Tibial nerve (tissue), 4 donors: ENCODE measurements around the gene ETNK2. TPM values are rescaled to one million over a fixed set of nuclear protein-coding genes. Genes with fewer than 3 reads are reported as not detected.

Source experiments
- DNase-seq, 2 donors: peaks; one replicate each; pipeline ENCODE4 v3.0.0-alpha.2; 2019; ENCODE audit warnings: low spot score in 2 of 2
- H3K27ac ChIP-seq, 4 donors: fragments of 200-600 bp; sonication (generic) in 3 of 4; one replicate each; pipeline ENCODE4 v1.5.1; 2017 to 2019; ENCODE audit warnings: mild to moderate bottlenecking in 1 of 4
- H3K27me3 ChIP-seq, 2 donors: fragments of 200-600 bp; sonication (generic) in 1 of 2; one replicate each; pipeline versions ENCODE4 v1.5.1 to v1.6.0; 2017 to 2019
- H3K36me3 ChIP-seq, 3 donors: fragments of 200-600 bp; sonication (generic); one replicate each; pipeline ENCODE4 v1.5.1; 2018 to 2019
- H3K4me1 ChIP-seq, 4 donors: fragments of 200-600 bp; sonication (generic) in 3 of 4; one replicate each; pipeline ENCODE4 v1.5.1; 2017 to 2019
- H3K4me3 ChIP-seq, 4 donors: fragments of 200-600 bp; sonication (generic) in 3 of 4; one replicate each; pipeline ENCODE4 v1.5.1; 2017 to 2019; ENCODE audit warnings: mild to moderate bottlenecking in 1 of 4, moderate library complexity in 1 of 4
- H3K9me3 ChIP-seq, 4 donors: fragments of 200-600 bp; sonication (generic) in 3 of 4; one replicate each; pipeline ENCODE4 v1.5.1; 2017 to 2019
- CTCF ChIP-seq, 5 experiments: fragments of 200-600 bp in 3 of 5; fragments of 450-650 bp in 2 of 5; sonication (generic) in 3 of 5; IDR thresholded peaks; one replicate each; pipeline ENCODE4 v1.5.1; 2016 to 2019; ENCODE audit warnings: antibody characterized with exemption in 5 of 5, mild to moderate bottlenecking in 3 of 5, moderate library complexity in 2 of 5
- EP300 ChIP-seq, 2 donors: sonication (generic); formaldehyde crosslinking; IDR thresholded peaks; one replicate each; pipeline ENCODE4 v1.6.1; 2017; ENCODE audit warnings: antibody characterized with exemption in 2 of 2, mild to moderate bottlenecking in 1 of 2
- POLR2A ChIP-seq, 2 donors: fragments of 450-650 bp; IDR thresholded peaks; one replicate each; pipeline ENCODE4 v1.6.1; 2017; ENCODE audit warnings: antibody characterized with exemption in 2 of 2, mild to moderate bottlenecking in 2 of 2, moderate library complexity in 2 of 2
- WGBS, 2 donors: methylation state at CpG; one replicate each; pipeline ENCODE4 v1.1.5; 2018; 5-methylcytosine and 5-hydroxymethylcytosine counted together
- total RNA-seq, 4 donors: library from RNA; depleted of rRNA; stranded (reverse); fragments of >200 nt; gene quantifications; one replicate each; pipeline ENCODE4 v1.1.0, GENCODE V29; 2016

ETNK2 gene
- total RNA-seq, 4 donors from 2014 or later, result 24.6 to 95.2 (median 67.8) TPM

- H3K27me3 ChIP-seq, result no peaks in the 10 kb centered on the region
- H3K36me3 ChIP-seq, result no peaks in the 10 kb centered on the region
- no peaks in the 10 kb centered on the region for H3K9me3 ChIP-seq
- WGBS, 2 donors, result 72 to 78% methylated on average over 7 of the region's 7 CpGs
- no peak for DNase-seq
- no peak for TF ChIP-seq CTCF (IDR thresholded peaks at IDR 0.05)
- peaks cover 10 to 100% (median 85%) of the 10 kb centered on the region in 4 donors for H3K4me1 ChIP-seq
- H3K4me3 ChIP-seq, result no peak overlapping the region
- peak overlapping the region; percentile 56 to 97 (median 86) for H3K27ac ChIP-seq
Measured at GRCh38 chr1:204085876-204086275, 66.0 kb downstream of the ETNK2 start.

GRCh38 chr1:204084247-204084772, 67.5 kb downstream of the ETNK2 start:
- Histone ChIP-seq H3K4me3 (no peak overlapping the region), H3K27ac (peak overlapping the region; percentile 70 to 97 (median 88)), H3K27me3 (no peaks in the 10 kb centered on the region), H3K9me3 (no peaks in the 10 kb centered on the region), H3K36me3 (no peaks in the 10 kb centered on the region), H3K4me1 (peaks cover 10 to 100% (median 88%) of the 10 kb centered on the region in 4 donors)
- WGBS, 2 donors, result 43 to 62% methylated on average over 2 to 4 of the region's 4 CpGs
- no peak for TF ChIP-seq POLR2A (IDR thresholded peaks at IDR 0.05)
- TF ChIP-seq CTCF (IDR thresholded peaks at IDR 0.05), result no peak
- no peak for TF ChIP-seq EP300 (IDR thresholded peaks at IDR 0.05)
- no peak for DNase-seq

GRCh38 chr1:204083491-204083890, 68.4 kb downstream of the ETNK2 start:
- Histone ChIP-seq H3K4me3 (no peak overlapping the region), H3K27me3 (no peaks in the 10 kb centered on the region), H3K4me1 (peaks cover 10 to 100% (median 88%) of the 10 kb centered on the region in 4 donors), H3K27ac (peak overlapping the region; percentile 70 to 97 (median 88)), H3K9me3 (no peaks in the 10 kb centered on the region), H3K36me3 (no peaks in the 10 kb centered on the region)
- no peak for DNase-seq
- TF ChIP-seq CTCF (IDR thresholded peaks at IDR 0.05) (no peak), POLR2A (IDR thresholded peaks at IDR 0.05) (no peak), EP300 (IDR thresholded peaks at IDR 0.05) (no peak)
- WGBS, 2 donors, result 87 to 91% methylated on average over 7 of the region's 7 CpGs

GRCh38 chr1:204081791-204082513, 69.9 kb downstream of the ETNK2 start:
- Histone ChIP-seq H3K27me3 (no peaks in the 10 kb centered on the region), H3K36me3 (no peaks in the 10 kb centered on the region), H3K4me1 (peaks cover 0 to 100% (median 81%) of the 10 kb centered on the region in 4 donors), H3K9me3 (no peaks in the 10 kb centered on the region), H3K27ac (peak overlapping the region; percentile 80 to 97 (median 88)), H3K4me3 (peak overlapping the region in 1 of 4 donors; percentile 12)
- no peak for TF ChIP-seq EP300 (IDR thresholded peaks at IDR 0.05)
- TF ChIP-seq CTCF (IDR thresholded peaks at IDR 0.05), result no peak
- TF ChIP-seq POLR2A (IDR thresholded peaks at IDR 0.05), result no peak
- WGBS, 2 donors, result 70 to 76% methylated on average over 7 to 8 of the region's 8 CpGs
- no peak for DNase-seq

- WGBS, 2 donors, result 24 to 34% methylated on average over 13 of the region's 13 CpGs
- TF ChIP-seq CTCF (IDR thresholded peaks at IDR 0.05) (no peak), POLR2A (IDR thresholded peaks at IDR 0.05) (no peak), EP300 (IDR thresholded peaks at IDR 0.05) (no peak)
- H3K9me3 ChIP-seq, result no peaks in the 10 kb centered on the region
- peak overlapping the region in 1 of 4 donors; percentile 12 for H3K4me3 ChIP-seq
- no peaks in the 10 kb centered on the region for H3K36me3 ChIP-seq
- H3K27me3 ChIP-seq, result no peaks in the 10 kb centered on the region
- peak overlapping the region; percentile 80 to 97 (median 88) for H3K27ac ChIP-seq
- DNase-seq, result no peak
- peaks cover 0 to 100% (median 79%) of the 10 kb centered on the region in 4 donors for H3K4me1 ChIP-seq
Measured at GRCh38 chr1:204081164-204081790, 70.6 kb downstream of the ETNK2 start.
